HCT116 (cell line): ENCODE measurements around the gene FAM110C. TPM values are rescaled to one million over a fixed set of nuclear protein-coding genes. Genes with fewer than 3 reads are reported as not detected.

Experiments used
- ATAC-seq: fragments of 200-7000 bp; cut with Tn5 transposase; 2 replicates; pipeline ENCODE4 v1.9.1; 2020; ENCODE audit warnings: mild to moderate bottlenecking, moderate library complexity
- BruUV-seq: library from RNA; stranded (reverse); fragments of 400-500 nt; replicated peaks from 2 replicates; lab custom pipeline; 2021; lab: Mats Ljungman, UMichigan
- CTCF ChIA-PET: fragments of 300-600 bp; sonication (Branson Sonifier 250); formaldehyde crosslinking; loops from one replicate; lab custom pipeline; 2021; ENCODE audit warnings: antibody characterized with exemption; lab: Charles Lee
- POLR2A ChIA-PET: fragments of 300-600, 350-600 bp; sonication (Branson Sonifier 250); formaldehyde crosslinking; loops from one replicate; lab custom pipeline; 2021; ENCODE audit warnings: antibody characterized with exemption; lab: Charles Lee
- RAD21 ChIA-PET, 2 experiments: fragments of 300-600 bp; sonication (Branson Sonifier 250); formaldehyde crosslinking; loops; one replicate each; lab custom pipeline; 2023; ENCODE audit warnings: low total read pairs in 2 of 2; ENCODE audit not compliant: uncharacterized antibody in 2 of 2, unreplicated experiment in 2 of 2, low non-redundant PET in 1 of 2; lab: Charles Lee
- DNase-seq: peaks from one replicate; pipeline ENCODE4 v3.0.0-alpha.2; 2010; ENCODE audit warnings: low read depth, low spot score
- H2AFZ ChIP-seq: fragments of 200-600 bp; shearing (Covaris generic), sonication (generic); 2 replicates; pipeline ENCODE4 v1.6.1; 2017; ENCODE audit warnings: low read depth, mixed run types, mixed read lengths, antibody characterized with exemption, low read length; ENCODE audit not compliant: poor library complexity, severe bottlenecking
- H3K27ac ChIP-seq: 2 replicates; pipeline ENCODE4 v1.5.1; 2012; ENCODE audit warnings: low read depth, low read length
- H3K27me3 ChIP-seq: fragments of 200-600 bp; sonication (generic); 2 replicates; pipeline ENCODE4 v1.6.1; 2016; ENCODE audit warnings: mixed run types, low read length, mixed read lengths; ENCODE audit not compliant: insufficient read depth
- H3K36me3 ChIP-seq, 2 experiments: fragments of 200-500 bp in 1 of 2; fragments of 200-600 bp in 1 of 2; sonication (Bioruptor generic) in 1 of 2; sonication (generic) in 1 of 2; 2 replicates each; pipeline versions ENCODE4 v1.5.1 to v1.6.1; 2014 to 2016; ENCODE audit warnings: low read length in 2 of 2, inconsistent platforms in 1 of 2, mixed read lengths in 1 of 2, mixed run types in 1 of 2; ENCODE audit not compliant: insufficient read depth in 2 of 2, control insufficient read depth in 1 of 2
- H3K4me1 ChIP-seq, 2 experiments: fragments of 200-600 bp in 1 of 2; sonication (generic) in 1 of 2; 2 replicates each; pipeline versions ENCODE4 v1.5.1 to v1.6.1; 2012 to 2017; ENCODE audit warnings: low read length in 2 of 2, inconsistent platforms in 1 of 2, mild to moderate bottlenecking in 1 of 2, mixed read lengths in 1 of 2, mixed run types in 1 of 2, moderate library complexity in 1 of 2; ENCODE audit not compliant: insufficient read depth in 2 of 2, control insufficient read depth in 1 of 2
- H3K4me2 ChIP-seq: fragments of 200-600 bp; sonication (generic); 2 replicates; pipeline ENCODE4 v1.6.1; 2017; ENCODE audit warnings: mixed run types, low read length, mixed read lengths
- H3K4me3 ChIP-seq, 2 experiments: fragments of 200-600 bp in 1 of 2; sonication (generic) in 1 of 2; replicated peaks in 1 of 2; 2 replicates each; pipeline ENCODE4 v1.5.1; 2011 to 2016; ENCODE audit warnings: low read length in 2 of 2, control low read depth in 1 of 2, low read depth in 1 of 2, mild to moderate bottlenecking in 1 of 2, mixed read lengths in 1 of 2, mixed run types in 1 of 2
- H3K79me2 ChIP-seq: fragments of 200-600 bp; sonication (generic); 2 replicates; pipeline ENCODE4 v1.6.1; 2017; ENCODE audit warnings: mild to moderate bottlenecking, mixed run types, low read length, moderate library complexity, mixed read lengths; ENCODE audit not compliant: insufficient read depth
- H3K9ac ChIP-seq: fragments of 200-600 bp; sonication (generic); 2 replicates; pipeline ENCODE4 v1.6.1; 2016; ENCODE audit warnings: low read length, mixed read lengths
- H3K9me2 ChIP-seq: fragments of 200-600 bp; sonication (generic), shearing (Covaris generic); 2 replicates; pipeline ENCODE4 v1.6.1; 2017; ENCODE audit warnings: mixed run types, mild to moderate bottlenecking, moderate library complexity; ENCODE audit not compliant: insufficient read depth
- H3K9me3 ChIP-seq, 2 experiments: fragments of 200-500 bp in 1 of 2; fragments of 200-600 bp in 1 of 2; sonication (Bioruptor generic) in 1 of 2; sonication (generic) in 1 of 2; 2 replicates each; pipeline ENCODE4 v1.6.1; 2014 to 2017; ENCODE audit warnings: low read length in 2 of 2, mixed read lengths in 2 of 2, inconsistent platforms in 1 of 2, low read depth in 1 of 2, mild to moderate bottlenecking in 1 of 2, mixed run types in 1 of 2, moderate library complexity in 1 of 2; ENCODE audit not compliant: control insufficient read depth in 1 of 2, insufficient read depth in 1 of 2
- H4K20me1 ChIP-seq: fragments of 200-600 bp; sonication (generic), shearing (Covaris generic); 2 replicates; pipeline ENCODE4 v1.6.1; 2017; ENCODE audit warnings: mixed run types, mild to moderate bottlenecking, moderate library complexity; ENCODE audit not compliant: insufficient read depth
- EGR1 ChIP-seq: IDR thresholded peaks from 2 replicates; pipeline ENCODE4 v1.6.1; 2012; ENCODE audit warnings: low read depth
- EZH2phosphoT487 ChIP-seq: fragments of 200-600 bp; IDR thresholded peaks from 2 replicates; pipeline ENCODE4 v1.6.1; 2018; ENCODE audit warnings: antibody characterized with exemption, borderline replicate concordance
- JUND ChIP-seq: IDR thresholded peaks from 2 replicates; pipeline ENCODE4 v1.6.1; 2012
- POLR2A ChIP-seq: IDR thresholded peaks from 2 replicates; pipeline ENCODE4 v1.7.0; 2011; ENCODE audit warnings: borderline replicate concordance; ENCODE audit not compliant: insufficient read depth, insufficient read length; ENCODE audit errors: extremely low read depth
- TCF7L2 ChIP-seq: IDR thresholded peaks from 2 replicates; pipeline ENCODE4 v1.7.0; 2011; ENCODE audit warnings: borderline replicate concordance, inconsistent platforms; ENCODE audit not compliant: insufficient read depth, insufficient read length; ENCODE audit errors: extremely low read depth
- YY1 ChIP-seq: IDR thresholded peaks from 2 replicates; pipeline ENCODE4 v1.6.1; 2011; ENCODE audit warnings: low read length, low read depth, moderate library complexity, mild to moderate bottlenecking; ENCODE audit not compliant: insufficient replicate concordance; ENCODE audit errors: extremely low read depth
- ZNF274 ChIP-seq: fragments of 200-500 bp; sonication (Bioruptor generic); IDR thresholded peaks from 2 replicates; pipeline ENCODE4 v1.6.1; 2014; ENCODE audit warnings: mild to moderate bottlenecking, low read depth, low read length, inconsistent platforms
- intact Hi-C: fragments of 100-400 bp; cut with micrococcal nuclease; formaldehyde crosslinking; loops from 2 replicates; pipeline ENCODE4 v1.10.0; 2022
- total RNA-seq: library from RNA; stranded (reverse); gene quantifications from one replicate; pipeline ENCODE4 v1.2.1, GENCODE V29; 2021; ENCODE audit not compliant: unreplicated experiment
- TF ChIP-seq, protein P1 (sequence below), 3 experiments: fragments of 200-600 bp in 1 of 3; sonication (generic) in 1 of 3; IDR thresholded peaks in 2 of 3; conservative IDR thresholded peaks in 1 of 3; 2 replicates each; pipeline ENCODE4 v1.5.1; 2012 to 2017; ENCODE audit warnings: low read depth in 2 of 3, low read length in 2 of 3, antibody characterized with exemption in 1 of 3, borderline replicate concordance in 1 of 3, control low read depth in 1 of 3, mild to moderate bottlenecking in 1 of 3, mixed read lengths in 1 of 3, mixed run types in 1 of 3, moderate library complexity in 1 of 3; ENCODE audit not compliant: insufficient read depth in 1 of 3
- TF ChIP-seq, protein P2 (sequence below): IDR thresholded peaks from 2 replicates; pipeline ENCODE4 v1.6.1; 2012; ENCODE audit warnings: low read depth
- TF ChIP-seq, protein P3 (sequence below): IDR thresholded peaks from 2 replicates; pipeline ENCODE4 v1.6.1; 2012

Gene FAM110C
- total RNA-seq, 1 experiment from 2014 or later, result 20.3 TPM

DNA sequence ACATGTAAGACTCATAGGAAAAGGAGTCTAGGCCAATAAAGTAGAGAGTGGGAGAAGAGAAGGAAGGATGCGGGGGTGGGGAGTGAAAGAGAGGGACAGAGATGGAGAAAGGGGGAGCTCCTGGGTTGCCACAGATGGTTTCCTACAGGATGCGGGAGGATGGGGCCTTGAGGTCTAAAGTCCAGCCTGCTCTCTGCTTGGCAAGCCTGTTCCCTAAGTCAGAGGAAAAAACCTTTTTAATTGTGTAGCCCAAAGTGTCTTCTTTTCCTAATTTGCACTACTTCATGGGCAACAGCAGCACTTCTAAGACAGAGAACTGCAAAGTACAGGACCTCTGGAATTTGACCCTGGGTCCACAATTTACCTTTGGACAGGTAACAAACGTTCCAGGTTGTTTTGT is 1.4 kb upstream of the FAM110C start:
- H3K4me3 ChIP-seq, result peak overlapping the region in 1 of 2 experiments; percentile 73; a peak in 1 of 4 replicates
- POLR2A ChIA-PET, result no interaction called here
- no peak for ATAC-seq

More for the DNA sequence above, 1.4 kb upstream of the FAM110C start:
- CTCF ChIA-PET, result no interaction called here
- peaks cover 29% of the 10 kb centered on the region for H3K79me2 ChIP-seq
- H3K9me2 ChIP-seq, result no peaks in the 10 kb centered on the region
- RAD21 ChIA-PET, result no interaction called here
- no peaks in the 10 kb centered on the region for H4K20me1 ChIP-seq
- no peak overlapping the region for H3K9ac ChIP-seq
- DNase-seq, result no peak
- no peaks in the 10 kb centered on the region for H3K27me3 ChIP-seq
- BruUV-seq, result no TSS peak
- peaks cover 15 to 36% of the 10 kb centered on the region in 2 experiments for H3K4me1 ChIP-seq
- H3K27ac ChIP-seq, result peak overlapping the region; percentile 87; the same call in 1 of the 2 replicates
- H3K4me2 ChIP-seq, result peak overlapping the region; percentile 98
- peaks cover 0 to 8% of the 10 kb centered on the region in 2 experiments; a peak in 1 of 4 replicates for H3K36me3 ChIP-seq
- TF ChIP-seq JUND (no peak), ZNF274 (no peak), POLR2A (no peak), EZH2phosphoT487 (no peak), EGR1 (no peak), TCF7L2 (no peak), YY1 (no peak)
- TF ChIP-seq, protein P1, sequence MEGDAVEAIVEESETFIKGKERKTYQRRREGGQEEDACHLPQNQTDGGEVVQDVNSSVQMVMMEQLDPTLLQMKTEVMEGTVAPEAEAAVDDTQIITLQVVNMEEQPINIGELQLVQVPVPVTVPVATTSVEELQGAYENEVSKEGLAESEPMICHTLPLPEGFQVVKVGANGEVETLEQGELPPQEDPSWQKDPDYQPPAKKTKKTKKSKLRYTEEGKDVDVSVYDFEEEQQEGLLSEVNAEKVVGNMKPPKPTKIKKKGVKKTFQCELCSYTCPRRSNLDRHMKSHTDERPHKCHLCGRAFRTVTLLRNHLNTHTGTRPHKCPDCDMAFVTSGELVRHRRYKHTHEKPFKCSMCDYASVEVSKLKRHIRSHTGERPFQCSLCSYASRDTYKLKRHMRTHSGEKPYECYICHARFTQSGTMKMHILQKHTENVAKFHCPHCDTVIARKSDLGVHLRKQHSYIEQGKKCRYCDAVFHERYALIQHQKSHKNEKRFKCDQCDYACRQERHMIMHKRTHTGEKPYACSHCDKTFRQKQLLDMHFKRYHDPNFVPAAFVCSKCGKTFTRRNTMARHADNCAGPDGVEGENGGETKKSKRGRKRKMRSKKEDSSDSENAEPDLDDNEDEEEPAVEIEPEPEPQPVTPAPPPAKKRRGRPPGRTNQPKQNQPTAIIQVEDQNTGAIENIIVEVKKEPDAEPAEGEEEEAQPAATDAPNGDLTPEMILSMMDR (IDR thresholded peaks at IDR 0.05 in 2 of 3, conservative IDR thresholded peaks at IDR 0.05 in 1 of 3; ENCODE audit: borderline replicate concordance in 1 of 3, insufficient read depth in 1 of 3, low read depth in 2 of 3, low read length in 2 of 3), result no peak
- TF ChIP-seq, protein P2, sequence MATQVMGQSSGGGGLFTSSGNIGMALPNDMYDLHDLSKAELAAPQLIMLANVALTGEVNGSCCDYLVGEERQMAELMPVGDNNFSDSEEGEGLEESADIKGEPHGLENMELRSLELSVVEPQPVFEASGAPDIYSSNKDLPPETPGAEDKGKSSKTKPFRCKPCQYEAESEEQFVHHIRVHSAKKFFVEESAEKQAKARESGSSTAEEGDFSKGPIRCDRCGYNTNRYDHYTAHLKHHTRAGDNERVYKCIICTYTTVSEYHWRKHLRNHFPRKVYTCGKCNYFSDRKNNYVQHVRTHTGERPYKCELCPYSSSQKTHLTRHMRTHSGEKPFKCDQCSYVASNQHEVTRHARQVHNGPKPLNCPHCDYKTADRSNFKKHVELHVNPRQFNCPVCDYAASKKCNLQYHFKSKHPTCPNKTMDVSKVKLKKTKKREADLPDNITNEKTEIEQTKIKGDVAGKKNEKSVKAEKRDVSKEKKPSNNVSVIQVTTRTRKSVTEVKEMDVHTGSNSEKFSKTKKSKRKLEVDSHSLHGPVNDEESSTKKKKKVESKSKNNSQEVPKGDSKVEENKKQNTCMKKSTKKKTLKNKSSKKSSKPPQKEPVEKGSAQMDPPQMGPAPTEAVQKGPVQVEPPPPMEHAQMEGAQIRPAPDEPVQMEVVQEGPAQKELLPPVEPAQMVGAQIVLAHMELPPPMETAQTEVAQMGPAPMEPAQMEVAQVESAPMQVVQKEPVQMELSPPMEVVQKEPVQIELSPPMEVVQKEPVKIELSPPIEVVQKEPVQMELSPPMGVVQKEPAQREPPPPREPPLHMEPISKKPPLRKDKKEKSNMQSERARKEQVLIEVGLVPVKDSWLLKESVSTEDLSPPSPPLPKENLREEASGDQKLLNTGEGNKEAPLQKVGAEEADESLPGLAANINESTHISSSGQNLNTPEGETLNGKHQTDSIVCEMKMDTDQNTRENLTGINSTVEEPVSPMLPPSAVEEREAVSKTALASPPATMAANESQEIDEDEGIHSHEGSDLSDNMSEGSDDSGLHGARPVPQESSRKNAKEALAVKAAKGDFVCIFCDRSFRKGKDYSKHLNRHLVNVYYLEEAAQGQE, result no peak
- TF ChIP-seq, protein P3, sequence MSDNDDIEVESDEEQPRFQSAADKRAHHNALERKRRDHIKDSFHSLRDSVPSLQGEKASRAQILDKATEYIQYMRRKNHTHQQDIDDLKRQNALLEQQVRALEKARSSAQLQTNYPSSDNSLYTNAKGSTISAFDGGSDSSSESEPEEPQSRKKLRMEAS, result no peak
- intact Hi-C loops, result no loop called here
- H2AFZ ChIP-seq, result no peak overlapping the region
- no peaks in the 10 kb centered on the region for H3K9me3 ChIP-seq
